HG02678 (cell line): Measurements from ENCODE around the gene ASB6.

Experiments
- ATAC-seq: cut with Tn5 transposase; IDR thresholded peaks from one replicate; pipeline ENCODE4 v1.9.1; 2021; ENCODE audit warnings: mild to moderate bottlenecking, moderate library complexity; ENCODE audit not compliant: unreplicated experiment

Gene ASB6

GRCh38 chr9:129587487-129588262 lies 54.3 kb downstream of the ASB6 start:
- ATAC-seq: no peak

- no peak for ATAC-seq
These were observed 55.3 kb downstream of the ASB6 start for GRCh38 chr9:129586685-129587084.

DNA sequence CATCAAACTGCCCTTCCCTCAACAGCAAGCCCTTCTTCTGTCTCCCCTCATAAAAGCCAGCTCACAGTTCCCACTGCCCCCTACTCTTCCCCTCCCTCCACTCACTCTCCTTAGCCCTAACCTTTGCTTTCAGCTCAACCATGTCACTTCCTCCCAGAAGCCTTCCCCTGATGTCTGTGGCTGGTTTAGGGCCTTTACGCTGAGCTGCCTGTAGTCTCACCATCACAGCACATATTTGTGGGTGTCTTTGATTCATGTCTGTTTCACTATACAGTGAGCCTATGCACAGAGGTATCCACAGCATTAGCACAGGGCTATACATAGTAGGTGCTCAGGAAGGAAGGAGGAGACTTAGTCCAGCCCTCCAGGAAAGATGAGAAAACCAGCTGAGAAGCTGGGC lies 55.7 kb downstream of the ASB6 start:
- ATAC-seq: no peak

DNA sequence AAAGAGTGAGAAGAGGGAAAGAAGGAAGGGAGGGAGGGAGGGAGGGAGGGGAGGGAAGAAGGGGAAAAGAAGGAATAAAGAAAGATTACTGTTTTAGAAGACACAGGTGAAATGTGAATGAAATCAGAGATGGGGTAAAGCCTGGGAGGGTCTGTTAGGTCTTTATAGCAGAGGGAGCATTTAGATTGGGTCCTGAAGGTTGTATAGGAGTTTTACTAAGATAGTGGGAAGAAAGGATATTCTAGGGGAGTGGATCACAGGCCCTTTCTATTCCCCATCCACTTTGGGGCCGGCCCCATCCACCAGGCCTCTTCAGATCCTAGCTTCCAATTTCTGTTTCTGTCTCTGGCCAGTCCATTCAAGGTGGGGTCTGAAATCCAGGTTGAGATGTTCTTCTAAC lies 56.6 kb downstream of the ASB6 start:
- no peak for ATAC-seq
